H7 (cell line): ENCODE results near the gene IMMT. TPM values are rescaled to one million over a fixed set of nuclear protein-coding genes. Genes with fewer than 3 reads are reported as not detected.

ENCODE experiments used
- DNase-seq: peaks from one replicate; pipeline ENCODE4 v3.0.0; 2012
- H3K27me3 ChIP-seq: 2 replicates; pipeline ENCODE4 v1.6.0; 2011; ENCODE audit warnings: mild to moderate bottlenecking, low read length; ENCODE audit not compliant: control insufficient read depth, insufficient read depth
- H3K36me3 ChIP-seq: replicated peaks from 2 replicates; pipeline ENCODE4 v1.5.1; 2011; ENCODE audit warnings: low read length; ENCODE audit not compliant: control insufficient read depth, insufficient read depth
- H3K4me3 ChIP-seq: 2 replicates; pipeline ENCODE4 v1.5.1; 2011; ENCODE audit warnings: low read depth, mild to moderate bottlenecking, control low read depth, low read length, moderate library complexity; ENCODE audit not compliant: insufficient read depth
- total RNA-seq: library from RNA; depleted of rRNA; stranded (reverse); fragments of >200 nt; shearing (Covaris generic); gene quantifications from 2 replicates; pipeline ENCODE4 v1.2.3, GENCODE V29; 2014

The IMMT gene
- total RNA-seq, 1 experiment from 2014 or later = 106 TPM

DNA sequence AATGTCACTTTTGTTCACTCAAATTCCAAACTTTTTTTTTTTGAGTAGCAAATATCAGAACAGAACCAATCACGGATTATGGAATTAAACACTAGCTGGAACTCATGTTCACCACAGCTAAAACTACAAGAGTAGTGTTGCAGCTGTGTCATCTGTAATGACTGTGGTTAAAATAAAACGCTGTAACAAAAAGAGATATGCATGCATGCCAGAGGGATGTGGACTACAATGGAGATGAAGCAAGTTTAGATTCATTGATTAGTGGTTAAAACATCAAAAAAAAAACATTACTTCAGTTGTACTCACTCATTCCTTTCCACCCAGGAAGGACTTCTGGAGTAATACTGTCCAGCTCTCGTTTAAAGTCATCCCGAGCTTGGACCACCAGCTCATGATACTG lies 37.0 kb downstream of the IMMT start:
- no peaks in the 10 kb centered on the region for H3K27me3 ChIP-seq
- H3K36me3 ChIP-seq = peaks cover 19% of the 10 kb centered on the region
- H3K4me3 ChIP-seq = no peak overlapping the region
- no peak for DNase-seq

DNA sequence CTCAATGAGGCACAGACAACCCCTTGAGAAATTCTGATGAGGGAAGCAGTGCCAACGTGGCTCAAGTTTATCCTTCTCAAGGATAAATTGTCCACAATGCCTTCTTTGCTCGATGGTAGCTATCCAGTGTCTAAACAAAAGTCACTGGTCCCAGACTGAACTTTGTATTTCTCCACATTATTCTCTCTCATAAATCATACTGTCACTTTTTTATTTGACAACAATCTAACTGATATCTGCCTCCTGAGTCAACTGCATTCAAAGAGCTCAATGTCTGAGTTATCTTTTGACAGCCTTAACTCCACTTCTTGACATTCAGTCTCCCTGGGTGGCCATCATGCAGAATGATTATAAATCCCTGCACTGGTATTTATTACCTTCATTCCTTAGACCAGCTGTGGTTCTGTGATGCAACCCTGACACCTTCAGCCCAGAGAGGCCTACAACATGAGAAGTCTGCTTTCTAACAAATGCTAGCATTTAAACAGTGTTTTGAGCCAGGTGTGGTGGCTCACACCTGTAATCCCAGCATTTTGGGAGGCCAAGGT lies 38.2 kb downstream of the IMMT start:
- no peak for DNase-seq
- Histone ChIP-seq H3K27me3 (no peaks in the 10 kb centered on the region), H3K36me3 (peaks cover 14% of the 10 kb centered on the region), H3K4me3 (no peak overlapping the region)

DNA sequence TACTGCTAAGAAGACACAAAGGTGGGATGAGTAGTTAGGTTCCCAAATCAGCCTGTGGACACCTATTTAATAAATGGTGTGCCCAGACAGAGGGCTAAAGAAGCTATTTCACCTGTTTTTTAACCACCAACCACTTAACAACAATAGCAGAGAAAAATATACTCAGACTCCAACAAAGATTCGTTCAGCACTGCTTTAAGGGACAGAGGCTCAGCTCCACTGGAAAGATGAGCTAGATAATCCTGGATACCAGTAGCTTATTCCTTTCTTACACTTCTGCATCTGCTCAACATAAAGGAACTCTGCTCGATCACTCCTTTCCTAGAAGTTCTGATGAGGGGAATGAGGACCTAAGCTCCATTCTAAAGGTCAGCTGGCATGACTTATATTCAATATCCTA lies 44.8 kb downstream of the IMMT start:
- H3K27me3 ChIP-seq = no peaks in the 10 kb centered on the region
- DNase-seq = no peak
- H3K4me3 ChIP-seq = no peak overlapping the region
- peaks cover 27% of the 10 kb centered on the region for H3K36me3 ChIP-seq

DNA sequence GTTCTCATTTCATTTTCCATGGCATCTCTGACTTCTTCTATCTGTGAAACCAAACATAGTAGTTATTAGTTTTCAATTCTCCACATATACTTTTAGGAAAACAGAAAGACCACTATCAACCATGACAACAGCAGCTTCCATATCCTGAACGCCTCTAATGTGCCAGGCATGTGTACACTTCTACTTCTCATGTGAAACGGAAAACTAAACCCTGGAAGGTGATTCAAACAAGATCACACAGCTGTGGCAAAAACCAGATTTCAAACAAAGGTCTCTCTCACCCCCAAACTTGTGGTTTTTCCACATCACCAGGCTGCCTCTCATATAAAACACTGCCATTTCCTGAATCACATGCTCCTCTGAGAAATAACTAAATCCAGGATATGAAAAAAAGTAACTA lies 47.5 kb downstream of the IMMT start:
- Histone ChIP-seq H3K27me3 (no peaks in the 10 kb centered on the region), H3K4me3 (no peak overlapping the region), H3K36me3 (peaks cover 32% of the 10 kb centered on the region)
- DNase-seq = no peak

DNA sequence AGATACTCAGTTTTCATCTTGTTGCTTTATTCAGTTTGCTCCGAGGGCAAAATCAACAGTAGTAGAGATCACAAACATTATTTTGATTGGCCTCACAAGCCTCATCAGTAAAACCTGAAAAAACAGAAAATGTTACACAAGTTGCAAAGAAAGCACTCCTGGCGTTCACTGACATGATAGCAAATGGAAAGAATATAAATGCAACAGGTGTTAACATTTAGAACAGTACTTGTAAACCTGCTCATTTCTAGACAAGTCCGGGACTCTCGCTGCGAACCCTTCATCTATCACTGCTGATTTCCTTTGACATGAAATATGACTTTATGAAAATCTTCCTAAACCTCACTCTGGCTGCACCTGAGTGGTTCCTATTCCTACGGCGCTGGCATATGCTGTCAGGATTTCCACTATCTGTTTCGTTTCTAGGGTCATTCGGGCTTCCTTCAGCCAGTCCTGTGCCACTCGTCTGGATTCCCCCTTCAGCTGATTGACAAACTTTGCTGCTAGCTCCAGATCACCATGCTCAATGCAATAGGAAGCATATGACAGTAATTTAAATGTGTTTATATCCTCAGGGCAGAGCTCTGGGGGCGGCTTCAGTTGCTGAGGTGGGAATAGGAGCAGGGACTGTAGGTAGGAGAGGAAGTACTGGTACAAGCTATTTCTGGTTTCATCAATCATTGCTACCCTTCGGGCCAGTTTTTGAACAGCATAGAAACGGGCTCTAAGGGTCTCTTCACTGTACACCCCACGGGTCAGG lies 51.2 kb downstream of the IMMT start:
- H3K36me3 ChIP-seq = peaks cover 23% of the 10 kb centered on the region
- no peaks in the 10 kb centered on the region for H3K27me3 ChIP-seq
- no peak overlapping the region for H3K4me3 ChIP-seq
- DNase-seq = no peak

GRCh38 chr2:86143307-86143706 lies 52.0 kb downstream of the IMMT start:
- Histone ChIP-seq H3K27me3 (no peaks in the 10 kb centered on the region), H3K4me3 (no peak overlapping the region), H3K36me3 (peaks cover 26% of the 10 kb centered on the region)
- DNase-seq = no peak

DNA sequence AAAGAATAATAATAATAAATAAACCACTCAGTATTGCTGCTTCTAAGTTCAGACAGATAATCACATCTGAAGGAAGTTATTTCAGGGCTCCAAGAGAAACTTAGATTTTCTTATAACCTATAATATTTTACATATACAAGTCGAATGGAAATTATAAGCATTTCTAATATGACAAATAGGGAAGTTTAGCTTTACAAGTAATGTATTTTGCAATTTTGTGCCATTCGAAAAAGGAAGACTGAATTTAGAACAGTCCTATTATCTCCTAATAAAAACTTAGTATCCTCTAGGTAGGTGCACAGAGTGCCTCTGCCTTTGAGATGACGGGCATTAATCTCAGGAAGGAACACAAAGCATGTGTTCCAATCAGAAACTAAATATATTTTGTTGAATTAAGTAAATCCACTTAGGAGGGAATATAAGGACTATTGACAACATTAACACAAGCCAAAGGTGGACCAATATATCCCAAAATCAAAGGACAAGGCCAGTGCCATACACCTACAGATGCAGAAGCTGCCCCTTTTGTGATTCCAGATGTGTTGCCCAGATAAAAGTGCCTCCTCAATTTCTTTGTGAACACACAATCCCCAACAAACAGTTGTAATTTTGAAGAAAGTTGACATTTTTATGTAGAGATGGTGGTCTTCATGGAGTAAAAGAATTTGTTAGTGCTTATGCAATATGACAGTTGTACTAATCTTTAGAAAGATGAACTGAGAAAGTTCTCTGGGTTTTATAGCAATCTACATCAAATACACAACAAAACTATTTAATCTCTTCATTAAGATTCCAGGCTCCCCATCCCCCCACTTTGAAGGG lies 52.6 kb downstream of the IMMT start:
- Histone ChIP-seq H3K27me3 (no peaks in the 10 kb centered on the region), H3K36me3 (peaks cover 27% of the 10 kb centered on the region), H3K4me3 (no peak overlapping the region)
- DNase-seq = no peak

DNA sequence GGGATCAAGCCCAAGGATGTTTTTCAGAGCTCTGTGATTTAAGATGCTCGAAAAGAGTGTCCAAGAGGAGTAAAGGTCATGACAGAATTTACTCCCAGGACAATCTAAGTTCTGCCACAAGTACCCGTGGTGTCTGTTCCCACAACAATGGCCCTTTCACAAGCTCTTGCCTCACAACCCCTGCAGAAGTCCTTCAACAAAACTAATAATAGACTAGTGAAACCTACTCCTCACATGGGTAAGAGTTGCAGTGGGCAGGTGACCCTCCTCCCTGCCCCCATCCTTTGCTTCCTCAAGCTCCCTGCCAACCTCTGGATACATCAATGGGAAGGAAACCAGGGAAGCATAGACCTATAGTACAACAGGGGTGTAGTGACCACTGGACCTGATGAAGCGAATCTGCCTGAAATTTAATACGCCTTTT lies 54.3 kb downstream of the IMMT start:
- no peak for DNase-seq
- H3K4me3 ChIP-seq = no peak overlapping the region
- H3K36me3 ChIP-seq = peaks cover 35% of the 10 kb centered on the region
- H3K27me3 ChIP-seq = no peaks in the 10 kb centered on the region

DNA sequence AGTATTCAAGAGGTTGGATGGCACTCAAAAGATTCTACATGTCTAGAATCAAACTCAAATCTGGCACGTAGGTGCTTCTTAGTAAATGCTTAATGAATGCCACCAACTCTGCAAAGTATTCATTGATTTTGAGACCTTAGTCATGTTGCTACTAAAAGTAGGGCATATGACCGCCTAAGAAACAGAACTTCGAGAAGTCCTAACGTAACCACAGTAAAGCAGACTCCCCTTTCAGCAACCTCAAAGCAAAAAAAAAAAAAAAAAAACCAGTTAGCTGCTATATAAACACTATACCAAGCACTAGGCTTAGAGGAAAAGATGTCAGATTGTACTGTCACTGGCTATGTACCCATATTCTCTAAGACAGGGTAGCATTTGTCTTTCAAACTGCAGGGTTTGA lies 55.3 kb downstream of the IMMT start:
- peaks cover 42% of the 10 kb centered on the region for H3K36me3 ChIP-seq
- DNase-seq = no peak
- no peak overlapping the region for H3K4me3 ChIP-seq
- no peaks in the 10 kb centered on the region for H3K27me3 ChIP-seq

GRCh38 chr2:86138736-86139625 lies 56.3 kb downstream of the IMMT start:
- H3K36me3 ChIP-seq = peaks cover 46% of the 10 kb centered on the region

GRCh38 chr2:86136141-86136540 lies 59.1 kb downstream of the IMMT start:
- no peaks in the 10 kb centered on the region for H3K27me3 ChIP-seq
- H3K36me3 ChIP-seq = peaks cover 62% of the 10 kb centered on the region
- no peak overlapping the region for H3K4me3 ChIP-seq
- no peak for DNase-seq

More at GRCh38 chr2:86138736-86139625, 56.3 kb downstream of the IMMT start:
- DNase-seq = no peak
- H3K4me3 ChIP-seq = no peak overlapping the region
- H3K27me3 ChIP-seq = no peaks in the 10 kb centered on the region

DNA sequence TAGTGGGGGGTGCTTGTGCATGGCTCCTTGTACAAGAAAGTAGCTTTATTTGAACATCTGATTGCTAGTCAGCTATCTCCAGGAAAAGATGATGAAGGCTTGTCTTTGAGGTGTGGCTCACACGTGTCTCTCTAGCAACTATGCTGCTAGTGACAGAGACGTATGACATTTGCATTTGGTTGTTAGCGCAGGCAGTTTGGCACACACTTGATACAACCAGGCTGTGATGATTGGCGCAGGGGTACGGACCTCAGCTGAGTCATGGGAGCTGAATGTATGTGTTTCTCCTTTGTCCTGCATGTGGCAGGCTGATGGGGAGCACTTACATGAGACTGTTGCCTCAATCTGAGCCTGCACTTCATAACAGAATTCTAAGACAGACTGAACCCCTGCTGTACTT lies 59.6 kb downstream of the IMMT start:
- Histone ChIP-seq H3K4me3 (no peak overlapping the region), H3K36me3 (peaks cover 65% of the 10 kb centered on the region), H3K27me3 (no peaks in the 10 kb centered on the region)
- DNase-seq = no peak

- DNase-seq = no peak
- Histone ChIP-seq H3K4me3 (no peak overlapping the region), H3K36me3 (peaks cover 70% of the 10 kb centered on the region), H3K27me3 (no peaks in the 10 kb centered on the region)
Observed at GRCh38 chr2:86134709-86135108, 60.6 kb downstream of the IMMT start.

DNA sequence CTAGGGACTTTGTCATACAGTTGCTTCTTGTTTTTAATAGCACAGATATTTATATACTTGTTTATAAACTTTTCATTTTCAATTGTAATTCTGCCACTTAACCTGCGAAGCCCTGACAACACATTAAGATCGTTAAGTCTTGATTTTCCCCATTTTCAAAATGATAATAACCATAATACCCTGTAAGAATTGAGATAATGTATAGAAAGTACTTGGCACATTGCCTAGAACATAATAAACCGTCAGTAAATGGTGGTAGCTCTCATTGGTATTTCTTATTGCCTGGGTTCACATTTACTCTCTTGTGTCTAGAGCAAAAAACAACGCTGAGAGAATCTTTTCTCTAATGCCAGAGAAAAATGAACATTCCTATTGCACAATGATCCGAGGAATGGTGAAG lies 70.6 kb downstream of the IMMT start:
- no peak for DNase-seq
- Histone ChIP-seq H3K36me3 (peaks cover 57% of the 10 kb centered on the region), H3K27me3 (no peaks in the 10 kb centered on the region), H3K4me3 (no peak overlapping the region)
